Lower leg skin (tissue), 3 donors: Measurements from ENCODE around the gene PSD4.

Source experiments
- POLR2A ChIP-seq, 2 donors: fragments of 450-650 bp; IDR thresholded peaks; one replicate each; pipeline ENCODE4 v1.6.1; 2016 to 2017; ENCODE audit warnings: antibody characterized with exemption in 2 of 2, mild to moderate bottlenecking in 1 of 2, moderate library complexity in 1 of 2
- TF ChIP-seq, protein P1 (sequence below), 3 donors: fragments of 450-650 bp; IDR thresholded peaks; one replicate each; pipeline ENCODE4 v1.5.1; 2016; ENCODE audit warnings: antibody characterized with exemption in 3 of 3, mild to moderate bottlenecking in 3 of 3, moderate library complexity in 2 of 3

- TF ChIP-seq, protein P1, sequence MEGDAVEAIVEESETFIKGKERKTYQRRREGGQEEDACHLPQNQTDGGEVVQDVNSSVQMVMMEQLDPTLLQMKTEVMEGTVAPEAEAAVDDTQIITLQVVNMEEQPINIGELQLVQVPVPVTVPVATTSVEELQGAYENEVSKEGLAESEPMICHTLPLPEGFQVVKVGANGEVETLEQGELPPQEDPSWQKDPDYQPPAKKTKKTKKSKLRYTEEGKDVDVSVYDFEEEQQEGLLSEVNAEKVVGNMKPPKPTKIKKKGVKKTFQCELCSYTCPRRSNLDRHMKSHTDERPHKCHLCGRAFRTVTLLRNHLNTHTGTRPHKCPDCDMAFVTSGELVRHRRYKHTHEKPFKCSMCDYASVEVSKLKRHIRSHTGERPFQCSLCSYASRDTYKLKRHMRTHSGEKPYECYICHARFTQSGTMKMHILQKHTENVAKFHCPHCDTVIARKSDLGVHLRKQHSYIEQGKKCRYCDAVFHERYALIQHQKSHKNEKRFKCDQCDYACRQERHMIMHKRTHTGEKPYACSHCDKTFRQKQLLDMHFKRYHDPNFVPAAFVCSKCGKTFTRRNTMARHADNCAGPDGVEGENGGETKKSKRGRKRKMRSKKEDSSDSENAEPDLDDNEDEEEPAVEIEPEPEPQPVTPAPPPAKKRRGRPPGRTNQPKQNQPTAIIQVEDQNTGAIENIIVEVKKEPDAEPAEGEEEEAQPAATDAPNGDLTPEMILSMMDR (IDR thresholded peaks at IDR 0.05) = no peak
- no peak for TF ChIP-seq POLR2A (IDR thresholded peaks at IDR 0.05)
These were observed 35.9 kb upstream of the PSD4 start for GRCh38 chr2:113137827-113138226.
